Activated gamma-delta T cell treated with anti-CD3 and anti-CD28 coated beads, Interleukin-2, amount 50 U/mL, for 16 hours (primary cell): ENCODE results near the gene CACNA2D3.

Source experiments
- DNase-seq: peaks from one replicate; pipeline ENCODE4 v3.0.0-alpha.2; 2020; ENCODE audit warnings: low read depth

Gene CACNA2D3

DNA sequence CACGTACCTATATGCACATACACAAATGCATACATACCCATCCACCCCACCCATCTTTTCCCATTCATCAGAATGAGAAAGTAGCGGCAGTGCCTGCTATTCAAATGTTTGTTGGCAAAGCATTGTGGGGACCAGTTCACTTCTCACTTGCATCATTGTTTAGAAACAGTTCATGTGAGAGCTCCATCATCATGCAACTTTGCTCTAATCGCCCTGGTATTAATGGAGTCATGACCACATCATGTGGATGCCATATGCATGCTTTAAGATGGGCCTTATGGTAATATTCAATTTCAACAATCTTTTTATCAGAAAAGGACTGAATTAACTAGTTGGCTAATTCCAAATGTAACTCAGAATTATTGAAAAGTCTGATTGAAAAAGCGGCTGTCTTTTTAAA lies 725.0 kb downstream of the CACNA2D3 start:
- DNase-seq = no peak

DNA sequence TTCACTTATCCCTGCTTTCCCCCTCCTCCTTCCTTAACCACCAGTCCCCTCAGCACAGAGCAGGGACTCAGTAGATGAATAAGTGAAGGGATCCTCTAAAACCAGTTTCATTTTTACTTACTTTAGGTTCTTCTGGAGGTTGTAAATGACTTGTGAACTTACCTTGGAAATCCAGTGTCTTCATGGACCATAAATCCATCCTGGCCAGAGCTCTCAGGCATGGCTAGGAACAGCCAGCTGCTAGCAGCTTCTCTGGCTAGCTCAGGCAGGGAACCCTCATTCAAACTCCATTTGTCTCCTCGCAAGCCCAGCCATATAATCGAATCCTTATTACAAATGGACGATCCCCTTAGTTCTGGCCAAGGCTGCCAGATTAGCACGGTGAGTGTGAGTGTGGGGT lies 727.0 kb downstream of the CACNA2D3 start:
- DNase-seq = no peak

DNA sequence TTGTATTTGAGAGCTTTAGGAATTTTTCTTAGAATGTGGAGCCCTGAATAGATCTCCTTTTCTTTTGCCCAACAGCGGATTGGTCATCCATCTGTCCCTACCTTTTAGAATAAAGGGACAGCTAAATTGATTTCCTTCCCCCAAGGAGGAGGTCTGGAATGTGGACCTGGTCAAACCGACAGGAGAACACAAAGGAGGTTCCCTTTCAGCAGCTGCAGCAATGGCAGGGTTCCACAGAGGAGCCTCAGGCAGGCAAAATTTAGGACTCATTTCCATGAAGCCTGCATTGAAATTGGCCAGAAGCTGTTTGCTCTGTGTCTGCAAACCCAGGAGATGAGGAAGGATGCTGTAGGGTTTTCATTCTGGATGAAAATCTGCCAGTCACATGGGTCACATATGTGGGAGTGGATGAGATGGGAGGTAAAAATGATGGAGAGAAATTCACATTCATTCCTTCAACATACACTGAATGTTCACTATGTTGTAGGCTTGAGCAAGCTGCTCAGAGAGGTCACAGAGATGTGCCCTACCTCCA lies 728.2 kb downstream of the CACNA2D3 start:
- DNase-seq = no peak

DNA sequence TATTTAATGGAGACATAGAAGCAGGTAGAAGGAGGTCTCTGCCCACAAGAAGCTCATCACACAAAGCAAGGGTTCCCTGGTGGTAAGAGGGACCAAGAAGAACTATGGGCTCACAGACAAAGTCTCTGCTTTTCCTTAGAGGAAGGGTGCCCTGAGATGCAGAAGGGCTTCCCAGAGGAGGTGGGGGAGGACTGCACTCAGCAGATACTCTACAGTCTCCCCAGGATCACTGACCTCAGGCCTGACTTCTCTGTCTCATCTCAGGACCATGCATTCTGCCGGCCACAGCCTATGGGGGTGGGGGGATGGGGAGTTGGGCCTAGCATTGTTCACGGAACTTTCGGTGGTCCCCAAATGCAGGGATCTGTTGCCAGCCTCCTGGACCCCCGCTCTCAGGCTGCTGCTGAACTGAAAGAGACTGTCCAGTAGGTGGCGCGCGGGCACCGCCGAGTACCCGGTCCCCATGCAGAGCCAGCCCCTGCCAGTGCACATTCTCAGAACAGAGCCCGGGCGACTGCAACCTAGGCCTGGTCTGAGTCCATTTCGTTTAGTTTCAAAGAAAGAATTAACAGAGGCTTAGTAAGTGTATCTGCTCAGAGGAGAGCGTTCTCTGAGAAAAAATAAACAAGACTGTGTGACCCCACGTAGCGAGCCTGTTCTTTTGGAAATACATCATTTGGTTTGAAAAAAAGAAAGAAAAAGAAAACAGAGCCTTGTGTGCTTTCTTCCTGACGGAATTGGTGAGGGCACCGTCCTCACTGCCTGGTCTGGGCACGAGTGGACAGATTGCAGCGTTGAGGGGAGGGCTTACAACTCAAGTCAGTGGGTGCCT lies 731.4 kb downstream of the CACNA2D3 start:
- DNase-seq = no peak

DNA sequence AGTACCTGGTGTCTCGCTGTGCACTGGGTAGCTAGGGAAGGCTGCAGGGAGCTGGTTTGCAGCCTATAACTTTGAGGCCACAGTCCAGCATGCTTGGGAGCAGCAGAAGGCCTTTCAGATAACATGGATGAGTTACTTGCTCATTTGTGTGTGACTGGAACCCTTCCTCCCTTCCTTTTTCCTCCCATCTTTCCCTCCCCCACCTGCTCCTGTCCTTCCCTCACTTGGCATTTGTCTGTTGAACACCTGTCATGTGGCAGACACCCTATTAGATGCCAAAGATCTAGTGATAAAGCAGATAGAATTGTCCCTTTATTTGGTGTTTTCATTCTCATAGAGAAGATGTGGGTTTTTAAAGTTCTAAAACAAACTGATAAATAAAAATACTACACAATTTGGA lies 733.9 kb downstream of the CACNA2D3 start:
- no peak for DNase-seq

DNA sequence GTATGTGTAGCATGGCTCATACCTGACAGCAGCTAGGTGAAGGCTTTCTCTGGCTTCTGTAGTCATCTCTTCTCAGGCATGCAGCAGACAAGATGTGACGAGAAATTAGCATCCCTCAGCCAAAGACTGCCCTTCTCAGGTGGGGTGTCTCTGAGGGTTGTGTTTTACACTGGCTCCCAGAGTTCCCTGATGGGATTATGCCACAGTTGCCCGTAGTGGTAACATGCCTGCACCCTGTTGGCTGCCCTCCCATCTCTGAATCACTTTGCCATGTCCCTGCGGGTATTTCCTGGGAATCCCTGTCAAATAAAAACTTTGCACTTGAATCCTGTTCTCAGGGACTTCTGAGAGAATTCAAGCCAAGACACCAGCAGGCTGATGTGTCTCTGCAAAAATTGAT lies 735.0 kb downstream of the CACNA2D3 start:
- DNase-seq = no peak

DNA sequence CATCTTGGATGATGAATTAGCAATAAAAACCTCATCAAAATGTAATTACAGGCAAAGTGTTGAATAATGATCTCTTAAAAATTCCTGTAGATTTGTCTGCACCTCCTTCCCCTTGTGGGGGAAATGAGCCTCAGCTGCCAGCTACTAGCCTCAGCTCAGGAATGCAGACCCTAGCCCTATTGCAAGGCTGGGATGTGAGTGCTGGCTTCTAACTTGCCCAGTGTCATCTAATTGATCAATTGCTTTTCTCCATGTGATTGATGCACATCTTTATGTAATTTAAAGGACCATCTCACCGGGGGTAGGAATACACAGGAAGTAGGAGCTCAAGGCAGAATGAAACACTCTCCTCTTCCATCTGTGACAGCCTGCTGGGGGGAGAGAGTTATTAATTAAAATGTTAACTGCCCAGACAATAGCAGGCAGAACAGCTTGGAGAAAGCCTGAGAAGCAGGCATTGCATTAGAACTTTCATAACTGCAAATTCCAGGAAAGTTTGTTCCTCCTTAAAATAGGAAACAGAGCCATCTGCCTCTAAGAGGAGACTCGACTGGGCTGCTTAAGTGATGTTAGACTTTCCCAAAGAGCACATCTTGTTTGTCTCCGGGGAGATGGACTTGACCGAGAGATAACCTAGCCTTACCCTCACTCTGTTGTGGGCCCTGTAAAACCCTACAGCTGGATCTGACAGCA lies 735.9 kb downstream of the CACNA2D3 start:
- DNase-seq = no peak

DNA sequence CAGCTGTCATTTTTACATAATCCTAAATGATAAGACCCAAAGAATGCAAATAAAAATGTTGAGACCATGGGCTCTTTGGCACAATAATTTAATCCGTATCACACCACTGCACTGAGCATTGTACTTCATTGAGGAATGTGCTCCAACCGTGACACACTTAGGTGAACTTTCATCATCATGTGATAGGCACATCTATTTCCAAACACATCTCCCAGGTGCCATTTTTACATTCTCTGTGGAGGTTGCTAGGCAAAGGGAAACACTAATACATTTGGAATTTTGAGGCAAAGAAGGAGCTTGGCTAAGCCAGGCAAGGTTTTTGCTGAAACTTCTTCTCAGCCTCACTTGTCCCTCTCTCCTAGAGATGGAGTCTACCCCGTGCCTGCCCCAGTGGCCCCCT lies 736.8 kb downstream of the CACNA2D3 start:
- DNase-seq = no peak

DNA sequence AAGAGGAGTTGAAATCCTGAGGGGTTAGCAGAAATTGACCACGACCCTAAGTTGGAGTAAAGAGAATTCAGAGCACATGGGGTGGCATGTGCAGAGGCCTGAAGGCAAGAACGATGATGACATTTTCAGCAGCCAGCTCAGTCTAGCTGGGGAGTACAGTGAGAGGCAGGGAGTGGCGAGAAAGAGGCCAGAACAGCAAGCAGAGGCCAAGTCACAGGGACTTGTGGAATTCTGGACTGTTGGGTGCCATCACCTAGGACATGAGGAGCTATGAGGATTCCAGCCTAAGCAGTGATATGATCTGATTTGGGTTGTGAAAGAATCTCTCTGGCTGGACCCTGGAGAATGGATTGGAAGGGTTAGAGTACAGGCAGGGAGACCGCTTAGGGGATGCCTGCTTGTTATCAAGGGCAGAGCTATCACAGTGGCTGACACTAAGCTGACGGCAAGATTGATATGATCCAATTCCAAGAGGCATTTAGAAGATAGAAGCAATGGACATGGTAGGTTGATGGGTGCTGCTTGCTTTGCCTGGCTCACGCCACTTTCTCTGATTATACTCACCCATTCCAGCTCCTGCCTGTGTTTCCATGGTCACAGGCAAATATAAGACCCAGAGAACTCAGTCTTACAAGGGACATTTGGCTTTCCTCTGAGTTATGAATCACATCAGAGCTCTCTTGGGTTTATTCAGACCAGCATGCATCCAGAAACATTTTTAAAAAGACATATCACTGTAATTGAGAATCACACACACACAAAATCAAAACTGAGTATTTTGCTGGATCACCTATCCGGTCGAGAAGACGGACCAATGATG lies 739.1 kb downstream of the CACNA2D3 start:
- DNase-seq = no peak

DNA sequence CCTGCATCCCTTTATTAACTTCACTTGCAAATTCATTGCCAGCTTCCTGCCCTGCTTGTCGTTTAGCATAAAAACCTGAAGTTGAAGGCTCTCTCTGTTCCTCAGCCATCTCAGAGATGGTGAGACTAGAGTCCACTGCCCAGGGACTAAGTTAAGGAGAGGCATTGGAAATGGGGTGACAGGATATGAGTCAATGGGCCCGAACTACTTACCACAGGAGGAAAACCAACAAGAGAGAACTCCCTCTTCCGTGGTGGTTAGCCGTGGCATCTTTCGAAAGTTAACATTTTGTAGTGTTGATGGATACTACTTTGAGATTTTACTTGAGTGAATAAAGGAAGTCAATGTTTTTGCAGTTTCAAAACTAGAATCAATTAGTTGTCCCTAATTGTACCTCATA lies 740.2 kb downstream of the CACNA2D3 start:
- no peak for DNase-seq

DNA sequence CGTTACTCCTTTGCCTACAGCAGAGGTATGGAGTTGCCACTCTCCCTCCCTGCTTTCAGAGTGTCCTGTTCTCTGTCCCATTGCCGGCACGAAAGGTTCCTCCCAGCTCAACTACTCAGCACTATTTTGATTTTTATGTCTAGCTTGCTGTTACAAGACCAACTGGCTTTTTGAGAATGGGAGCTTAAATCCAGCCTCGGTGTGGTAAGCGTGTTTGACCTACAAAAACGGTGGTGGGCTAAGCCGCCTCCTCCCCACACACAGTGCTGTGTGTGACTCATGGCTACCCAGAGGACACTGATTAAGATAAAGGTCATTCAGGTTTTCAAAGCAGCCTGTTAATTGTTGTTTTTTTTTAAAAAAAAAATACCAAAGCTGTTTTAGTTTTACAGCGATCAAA lies 741.0 kb downstream of the CACNA2D3 start:
- no peak for DNase-seq

DNA sequence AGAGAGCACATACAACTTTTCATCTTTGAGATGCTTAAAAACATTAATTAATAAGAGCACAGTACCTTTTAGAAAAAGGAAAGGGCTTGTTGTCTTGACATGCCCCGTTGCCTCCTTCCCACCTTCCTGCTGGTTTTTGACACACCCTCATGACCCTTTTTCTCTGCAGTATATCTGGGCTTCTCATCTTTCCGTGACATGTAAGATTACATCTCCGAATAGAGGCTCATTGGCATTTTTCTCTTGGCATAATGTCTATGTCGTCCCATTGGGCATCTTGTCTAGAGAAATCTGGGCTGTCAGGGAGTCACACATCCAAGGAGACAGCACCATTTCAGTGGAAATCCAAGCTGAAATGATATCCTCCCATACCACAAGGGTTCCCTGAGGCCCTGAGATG lies 741.4 kb downstream of the CACNA2D3 start:
- DNase-seq = no peak

DNA sequence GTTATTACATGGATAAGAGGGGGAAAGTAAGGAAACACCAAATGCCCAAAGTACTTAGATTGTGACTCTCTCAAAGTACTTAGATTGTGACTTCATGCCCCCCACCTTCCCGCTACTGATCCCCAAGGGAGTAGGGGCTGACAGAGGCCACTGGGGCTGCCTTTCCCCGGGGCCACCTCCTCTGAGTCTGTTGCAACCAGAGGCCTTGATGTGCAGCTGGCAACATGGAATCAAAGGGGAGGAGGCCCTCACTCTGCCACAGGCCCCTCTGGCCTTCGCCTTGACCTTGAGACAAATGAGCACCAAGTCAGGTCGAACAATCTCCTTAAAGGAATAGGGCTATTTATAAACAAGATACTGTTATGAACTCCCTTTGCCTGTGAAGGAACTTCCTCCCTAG lies 743.0 kb downstream of the CACNA2D3 start:
- no peak for DNase-seq

DNA sequence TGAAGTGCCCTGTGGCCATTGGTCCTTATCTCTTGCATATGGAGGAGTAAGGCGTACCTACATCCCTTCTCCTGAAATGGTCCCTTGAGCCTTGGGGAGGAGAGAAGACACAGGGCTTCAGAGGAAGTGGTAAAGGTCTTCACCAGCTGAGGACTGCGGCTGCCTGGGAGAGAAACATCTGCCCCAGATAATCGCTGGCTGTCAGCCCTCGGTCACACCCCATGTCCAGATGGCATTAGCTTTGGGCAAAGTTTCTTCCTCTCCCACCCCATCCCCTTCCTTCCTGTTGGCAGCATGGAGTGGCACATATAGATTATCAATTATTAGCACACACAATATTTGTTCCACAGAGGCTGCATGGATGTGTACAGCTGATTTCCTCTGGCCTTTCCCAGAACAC lies 743.9 kb downstream of the CACNA2D3 start:
- DNase-seq = no peak

DNA sequence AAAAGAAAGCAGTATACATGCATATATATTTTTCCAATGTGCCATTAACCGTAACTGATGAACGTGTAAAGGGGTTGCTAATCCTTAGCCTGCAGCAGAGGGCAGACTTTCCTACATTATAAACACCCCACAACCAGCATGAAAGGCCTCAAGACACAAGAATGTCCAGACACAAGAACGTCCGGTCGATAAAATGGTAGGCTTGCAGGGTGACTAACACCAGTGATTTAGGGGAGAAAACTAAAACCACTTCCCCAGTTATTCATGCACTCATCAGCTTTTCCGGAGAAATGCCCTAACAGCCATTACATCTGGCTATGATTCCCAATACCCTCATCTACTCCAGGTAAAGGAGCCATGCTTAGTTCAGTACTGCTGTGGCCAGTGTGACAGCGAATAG lies 748.1 kb downstream of the CACNA2D3 start:
- no peak for DNase-seq

DNA sequence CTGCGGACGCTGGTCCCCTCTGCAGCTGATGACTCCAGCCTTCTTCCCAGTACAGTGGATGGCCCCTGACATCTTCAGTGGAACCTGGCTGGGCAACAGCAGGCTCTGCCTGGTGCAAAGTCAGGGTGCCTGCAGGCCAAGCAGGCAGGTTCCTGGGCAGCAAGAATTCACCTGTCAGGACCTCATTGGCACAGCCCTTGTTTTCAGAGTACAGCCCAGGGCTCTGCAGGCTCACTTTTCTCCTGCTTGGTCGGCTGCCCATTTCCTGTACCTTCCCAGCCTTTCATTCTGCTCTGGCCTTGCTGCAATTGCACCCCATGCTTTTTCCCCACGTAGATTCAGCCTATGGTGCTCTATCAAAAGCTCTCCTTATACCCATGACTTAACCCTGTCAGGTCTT lies 749.5 kb downstream of the CACNA2D3 start:
- DNase-seq = no peak

DNA sequence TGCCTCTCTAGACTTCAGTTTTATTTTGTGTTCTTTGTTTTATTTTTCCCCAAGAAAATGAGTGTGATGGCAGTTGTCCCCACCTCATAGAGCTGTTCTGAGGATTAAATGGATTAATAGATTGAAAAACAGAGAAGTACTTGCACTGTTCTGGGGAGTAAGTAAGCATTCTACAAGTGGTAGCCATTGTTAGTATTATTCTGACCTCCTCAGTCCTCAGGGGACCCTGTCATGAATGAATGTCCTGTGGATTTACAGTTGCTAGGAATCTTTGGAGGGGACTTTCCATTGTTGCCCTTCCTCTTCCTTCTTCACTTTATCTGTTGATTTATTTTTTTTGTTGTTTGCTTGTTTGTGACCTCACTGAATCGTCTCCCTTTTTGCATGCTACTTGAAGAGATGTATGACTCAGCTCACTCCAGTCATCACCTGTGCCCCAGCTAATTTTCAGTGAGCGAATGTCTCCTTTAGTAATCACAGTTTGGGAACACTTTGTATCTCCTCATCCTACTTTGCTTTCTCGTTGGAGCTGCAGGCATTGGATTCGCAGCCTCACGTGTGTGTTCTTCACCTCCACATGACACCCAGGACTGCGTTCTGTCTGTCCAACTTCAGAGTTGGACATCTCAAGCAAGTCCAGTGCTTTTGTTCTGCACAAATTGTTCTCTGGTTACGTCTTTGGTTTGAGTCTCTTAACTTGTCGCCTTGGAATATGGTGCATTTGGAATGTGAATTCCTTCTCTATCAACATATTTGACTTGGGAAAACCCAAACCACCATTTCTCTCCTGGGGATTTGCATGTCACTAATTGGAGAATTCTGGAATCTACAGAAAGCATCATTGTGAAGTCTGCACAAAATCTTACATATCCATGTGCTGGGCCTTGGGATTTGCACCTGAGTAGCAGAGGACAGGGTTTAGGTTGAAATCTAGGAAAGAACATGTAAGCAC lies 751.0 kb downstream of the CACNA2D3 start:
- DNase-seq = no peak

DNA sequence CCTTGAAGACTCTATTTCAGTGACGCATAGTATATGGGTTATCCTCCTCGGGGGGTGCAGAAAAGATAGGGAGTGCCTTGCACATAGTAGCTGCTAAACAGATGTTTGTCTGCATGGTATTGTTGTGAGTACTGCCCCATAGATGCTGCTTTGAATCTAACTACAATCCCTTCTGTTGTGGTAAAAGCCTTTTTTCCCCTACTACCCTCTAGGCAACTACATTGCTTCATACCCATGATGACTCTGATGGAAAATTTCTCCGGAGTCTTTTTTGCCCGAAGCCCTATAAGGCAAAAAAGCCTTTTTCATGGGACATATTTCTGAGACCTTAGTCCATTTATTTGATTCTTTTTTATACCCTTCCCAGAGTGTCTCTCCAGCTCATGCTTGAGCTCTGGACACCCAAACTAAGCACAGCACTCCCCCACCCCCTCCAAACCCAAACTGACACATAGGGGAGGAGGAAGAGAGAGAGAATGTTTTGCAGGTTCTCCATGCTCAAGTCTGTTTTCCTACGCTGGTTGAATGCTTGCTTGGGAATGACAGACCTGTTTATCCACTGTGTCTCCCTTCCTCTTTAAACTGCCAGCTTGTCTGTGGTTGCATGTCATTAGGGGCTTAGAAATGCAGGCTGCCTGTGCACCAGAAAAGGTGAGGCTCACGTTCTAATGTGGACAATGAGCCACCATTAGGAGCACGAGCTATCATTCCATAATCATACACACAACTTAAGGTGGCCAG lies 752.6 kb downstream of the CACNA2D3 start:
- no peak for DNase-seq

DNA sequence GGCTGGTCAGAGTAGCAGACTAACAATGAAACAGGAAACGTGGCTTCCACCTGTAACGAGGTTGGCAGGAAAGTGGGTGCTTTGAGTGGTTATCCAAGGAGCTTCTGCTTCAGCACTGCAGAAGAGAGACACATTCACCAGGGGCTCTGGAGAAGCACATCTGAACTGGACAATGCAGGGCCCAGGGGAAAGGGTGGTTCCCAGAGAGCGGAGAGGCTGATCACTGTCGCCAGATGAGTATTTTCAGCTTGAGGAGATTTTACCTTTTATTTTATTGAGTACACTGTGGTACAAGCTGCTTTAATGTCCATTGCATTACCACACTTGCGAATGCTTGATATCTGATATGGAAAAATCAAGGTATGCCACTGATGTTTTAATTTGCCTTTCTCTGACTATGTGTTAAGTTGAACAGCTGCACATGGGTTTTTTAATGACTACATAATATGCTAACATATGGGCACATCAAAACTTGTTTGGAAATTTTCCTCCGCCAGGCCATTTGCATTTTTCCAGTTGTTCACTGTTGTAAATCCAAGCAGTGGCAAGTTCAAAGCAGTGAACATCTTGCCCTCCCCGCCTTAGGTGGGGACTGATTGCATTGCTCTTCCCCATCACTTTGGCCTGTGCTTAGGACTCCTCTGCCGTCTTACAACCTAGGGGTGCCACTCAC lies 753.4 kb downstream of the CACNA2D3 start:
- DNase-seq = no peak

DNA sequence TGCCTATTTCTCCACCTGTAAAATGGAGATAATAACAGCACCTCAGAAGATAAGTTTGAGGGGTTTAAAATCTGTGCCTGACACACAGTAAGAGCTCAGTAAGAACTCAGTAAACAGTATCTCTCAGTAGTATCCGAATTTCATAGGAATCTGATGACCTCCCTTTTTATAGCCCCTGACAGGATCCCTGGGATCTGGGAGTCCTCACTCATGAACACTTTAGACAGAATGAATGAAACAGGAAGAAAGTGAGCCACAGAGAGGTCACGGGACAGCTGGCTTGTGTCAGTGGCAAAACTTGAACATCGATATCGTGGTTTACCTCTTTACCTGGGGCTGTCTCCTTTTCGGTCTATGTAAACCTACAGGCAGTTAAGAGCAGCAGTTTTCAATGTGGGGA lies 754.3 kb downstream of the CACNA2D3 start:
- DNase-seq = no peak
